NCI-H748 (cell line): ENCODE data around the gene ZSCAN2.

Source experiments
- DNase-seq: peaks from one replicate; lab custom pipeline; 2025; ENCODE audit not compliant: unreplicated experiment; lab: John Stamatoyannopoulos, UW

Gene ZSCAN2

GRCh38 chr15:84668221-84668982, 67.6 kb downstream of the ZSCAN2 start:
- no peak for DNase-seq

DNA sequence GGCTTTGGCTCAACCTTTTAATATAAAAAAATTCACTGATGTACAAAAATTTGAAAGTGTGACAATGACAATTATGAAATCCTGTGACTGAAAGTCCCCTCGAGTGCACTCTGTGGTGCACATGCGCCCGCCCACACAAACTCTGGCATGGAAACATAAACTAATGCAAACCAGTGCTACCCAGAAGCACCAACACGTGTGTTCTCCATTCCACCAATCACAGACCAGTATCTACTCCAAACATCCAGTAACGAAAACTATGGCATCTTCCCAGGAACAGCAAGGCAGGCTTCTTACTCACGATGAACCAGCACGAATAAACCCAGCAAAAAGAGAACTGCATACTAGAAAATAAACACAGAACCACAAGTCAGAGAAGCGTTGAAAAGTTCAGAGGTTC, 68.9 kb downstream of the ZSCAN2 start:
- no peak for DNase-seq

GRCh38 chr15:84671211-84671610, 70.4 kb downstream of the ZSCAN2 start:
- no peak for DNase-seq
